ENCODE results near the gene DNAL1.
"Not testable (repeated sequence)": the region's sequence is repeated elsewhere in the genome, so short reads cannot be mapped to it uniquely, and the experiment has no call there.

Gene DNAL1

DNA sequence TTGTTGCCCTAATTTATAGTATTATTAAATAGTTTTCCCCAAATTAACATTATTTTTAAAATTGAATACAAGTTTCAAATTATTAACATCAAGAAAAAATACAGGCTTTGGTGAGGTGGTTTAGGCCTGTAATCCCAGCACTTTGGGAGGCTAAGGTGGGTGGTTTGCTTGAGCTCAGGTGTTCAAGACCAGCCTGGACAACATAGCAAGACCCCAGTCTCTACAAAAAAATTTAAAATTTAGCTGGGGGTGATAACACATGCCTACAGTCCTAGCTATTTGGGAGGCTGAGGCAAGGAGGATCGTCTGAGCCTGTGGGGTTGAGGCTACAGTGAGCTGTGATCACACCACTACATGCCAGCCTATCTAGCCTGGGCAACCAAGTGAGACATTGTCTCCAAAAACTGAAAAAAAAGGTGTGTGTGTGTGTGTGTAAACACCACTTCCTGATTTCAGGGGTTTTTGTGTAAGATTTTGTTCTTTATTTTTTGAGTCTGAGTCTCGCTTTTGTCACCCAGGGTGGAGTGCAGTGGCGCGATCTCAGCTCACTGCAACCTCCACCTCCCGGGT lies 3.9 kb upstream of the DNAL1 start:
- no peak for DNase-seq

DNA sequence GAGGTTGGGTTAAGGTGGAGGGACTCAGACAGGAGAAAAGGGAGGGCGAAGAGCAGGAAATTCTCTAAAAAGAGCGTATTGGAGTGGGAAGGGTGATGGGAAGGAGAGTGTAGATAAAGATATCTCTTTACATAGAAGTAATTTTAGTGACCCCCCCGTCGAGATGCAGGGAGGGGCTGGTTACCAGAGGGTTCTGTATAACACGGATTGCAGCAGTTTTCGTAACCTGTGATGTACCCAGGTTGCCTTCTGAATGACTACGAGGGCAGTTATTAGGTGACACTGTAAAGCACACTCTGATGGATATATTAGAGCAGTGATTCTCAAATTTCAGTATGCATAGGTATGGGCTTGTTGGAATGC lies 443 bp downstream of the DNAL1 start:
- DNase-seq: no peak

DNA sequence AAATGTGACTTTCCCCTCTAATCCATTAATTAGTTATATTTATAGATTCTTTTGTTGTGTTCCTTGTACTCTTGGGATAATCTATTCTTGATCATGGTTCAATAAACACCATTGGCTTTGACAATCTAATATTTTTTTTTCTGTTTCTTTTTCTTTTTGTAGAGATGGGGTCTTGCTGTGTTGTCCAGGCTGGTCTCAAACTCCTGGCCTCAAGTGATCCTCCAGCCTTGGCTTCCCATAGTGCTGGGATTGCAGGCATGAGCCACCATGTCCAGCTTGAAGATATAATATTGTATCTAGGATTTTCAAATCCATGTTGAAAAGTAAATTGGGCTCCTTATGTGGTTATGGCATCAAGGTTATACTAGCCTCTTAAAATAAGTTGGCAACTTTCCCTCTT lies 6.2 kb downstream of the DNAL1 start:
- DNase-seq: no peak

DNA sequence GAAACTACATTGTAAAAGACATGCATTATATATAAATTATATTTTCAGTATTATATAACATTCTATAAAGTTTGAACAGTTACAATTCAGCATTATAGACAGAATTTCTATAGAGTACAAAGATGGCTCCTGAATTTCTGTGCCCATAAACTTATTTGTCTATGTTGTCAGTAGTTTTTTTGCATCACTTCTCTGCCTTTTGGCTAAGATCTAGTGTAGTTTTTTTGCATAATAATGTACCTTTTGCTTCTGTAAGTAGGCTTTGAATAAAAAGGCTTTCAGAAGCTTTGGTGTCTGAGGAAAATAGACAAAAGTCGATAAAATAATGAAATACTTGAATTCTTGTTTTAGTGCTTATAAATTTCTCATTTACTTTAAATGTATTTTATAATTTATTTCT lies 11.1 kb downstream of the DNAL1 start:
- DNase-seq: no peak

DNA sequence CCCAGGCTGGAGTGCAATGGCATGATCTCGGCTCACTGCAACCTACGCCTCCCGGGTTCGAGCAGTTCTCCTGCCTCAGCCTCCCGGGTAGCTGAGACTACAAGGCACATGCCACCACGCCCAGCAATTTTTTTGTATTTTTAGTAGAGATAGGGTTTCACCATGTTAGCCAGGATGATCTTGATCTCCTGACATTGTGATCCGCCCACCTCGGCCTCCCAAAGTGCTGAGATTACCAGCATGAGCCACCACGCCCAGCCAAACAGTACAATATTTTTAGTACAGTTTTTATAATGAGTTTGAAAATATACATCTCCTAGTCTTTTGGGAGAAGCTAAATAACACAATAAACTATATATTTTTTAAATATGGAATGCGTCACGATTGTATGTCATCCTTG lies 14.4 kb downstream of the DNAL1 start:
- DNase-seq: not testable (repeated sequence)

DNA sequence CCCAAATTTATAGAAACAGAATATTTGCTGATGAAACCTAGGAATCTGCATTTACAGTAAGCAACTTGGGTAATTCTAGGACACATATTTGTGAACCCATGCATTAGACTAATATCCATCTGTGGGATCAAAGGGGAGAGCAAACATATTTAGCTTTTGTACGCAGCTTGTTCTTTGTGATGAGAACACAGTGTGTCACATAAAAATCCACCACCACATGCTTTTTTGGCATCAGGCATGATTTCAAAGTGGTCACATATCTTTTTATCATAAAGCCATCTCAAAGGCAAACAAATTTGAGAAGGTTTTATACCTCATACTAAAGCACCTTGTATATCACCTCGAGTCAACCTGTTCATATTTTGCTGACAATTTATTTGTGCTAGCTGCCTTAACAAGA lies 15.7 kb downstream of the DNAL1 start:
- no peak for DNase-seq

DNA sequence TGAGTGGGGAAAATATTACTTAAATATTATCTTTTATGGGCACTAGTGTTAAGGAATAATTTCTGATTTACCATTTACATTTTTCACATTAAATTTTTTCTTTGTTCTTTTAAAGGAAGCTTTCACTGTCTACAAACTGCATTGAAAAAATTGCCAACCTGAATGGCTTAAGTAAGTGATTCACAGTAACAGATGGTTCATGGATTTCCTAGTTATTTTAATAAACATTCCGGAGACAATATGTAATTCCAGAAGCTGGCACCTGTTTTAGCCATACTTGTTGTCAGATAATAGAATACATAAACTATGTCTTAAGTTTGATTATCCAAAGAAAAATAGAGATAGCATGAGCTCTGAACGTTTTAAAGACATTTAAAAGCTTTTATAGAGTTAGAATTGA lies 17.1 kb downstream of the DNAL1 start:
- DNase-seq: no peak

DNA sequence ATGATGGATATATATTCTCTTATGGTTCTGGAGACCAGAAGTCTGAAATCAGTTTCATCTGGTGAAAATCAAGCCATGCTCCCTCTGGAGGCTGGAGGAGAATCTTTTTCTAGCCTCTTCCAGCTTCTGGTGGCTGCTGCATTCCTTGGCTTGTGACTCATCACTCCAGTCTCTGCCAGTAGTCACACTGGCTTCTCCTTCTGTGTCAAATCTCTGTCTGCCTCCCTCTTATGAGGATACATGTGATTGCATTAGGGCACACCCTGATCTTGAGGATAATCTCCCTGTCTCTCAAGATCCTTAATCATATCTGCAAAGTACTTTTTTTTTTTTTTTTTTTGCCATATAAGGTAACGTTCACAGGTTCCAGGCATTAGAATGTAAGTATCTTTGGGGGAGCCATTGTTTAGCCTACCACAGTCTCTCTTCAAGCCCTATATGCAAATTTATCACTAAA lies 17.7 kb downstream of the DNAL1 start:
- no peak for DNase-seq

DNA sequence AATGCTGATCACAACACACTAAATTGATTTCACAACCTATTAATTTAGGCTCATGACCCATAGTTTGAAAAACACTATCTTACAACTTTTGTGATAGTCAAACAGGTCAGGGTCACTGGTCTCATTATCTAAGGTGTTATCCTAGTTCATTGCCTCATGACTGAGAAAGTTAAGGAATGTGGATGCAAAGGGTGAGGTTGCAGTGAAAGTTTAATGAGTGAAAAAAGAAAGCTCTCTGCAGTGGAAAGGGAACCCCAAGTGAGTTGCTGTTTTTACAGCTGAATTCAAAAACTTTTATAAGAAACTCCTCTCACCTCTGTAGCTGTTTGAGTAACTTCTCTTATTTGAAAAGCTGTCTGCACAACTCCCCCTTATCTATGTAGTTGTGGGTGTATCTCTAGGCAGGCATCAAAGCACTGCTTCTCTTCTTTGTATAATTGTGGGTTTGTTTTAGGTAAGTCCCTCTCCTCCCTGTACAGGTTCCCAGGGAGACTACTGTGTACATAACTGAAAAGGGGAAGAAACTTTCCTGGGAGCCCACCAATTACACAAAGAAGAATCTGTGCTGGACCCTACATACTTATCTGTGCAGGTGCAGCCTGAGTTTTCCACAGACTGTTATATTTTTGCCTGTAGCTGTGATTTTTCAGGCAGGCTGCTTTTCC lies 18.9 kb downstream of the DNAL1 start:
- DNase-seq: no peak

DNA sequence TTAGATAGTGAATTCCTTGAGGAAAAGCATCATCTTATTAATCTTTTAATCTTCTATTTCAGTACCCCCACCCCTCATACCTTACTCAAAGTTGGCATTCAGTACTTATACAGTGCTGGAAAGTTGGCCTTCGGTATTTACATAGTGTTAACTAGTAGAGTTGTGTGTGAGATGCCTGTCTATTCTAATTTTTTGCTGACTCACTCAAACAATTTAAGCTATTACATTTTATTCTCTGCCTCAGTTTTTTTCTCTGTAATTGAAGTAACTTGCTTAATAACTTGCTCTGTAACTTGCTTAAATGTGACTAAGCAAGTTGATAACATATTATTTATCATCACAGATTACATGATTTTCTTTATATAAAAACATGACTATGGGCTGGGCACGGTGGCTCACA lies 20.3 kb downstream of the DNAL1 start:
- DNase-seq: no peak

DNA sequence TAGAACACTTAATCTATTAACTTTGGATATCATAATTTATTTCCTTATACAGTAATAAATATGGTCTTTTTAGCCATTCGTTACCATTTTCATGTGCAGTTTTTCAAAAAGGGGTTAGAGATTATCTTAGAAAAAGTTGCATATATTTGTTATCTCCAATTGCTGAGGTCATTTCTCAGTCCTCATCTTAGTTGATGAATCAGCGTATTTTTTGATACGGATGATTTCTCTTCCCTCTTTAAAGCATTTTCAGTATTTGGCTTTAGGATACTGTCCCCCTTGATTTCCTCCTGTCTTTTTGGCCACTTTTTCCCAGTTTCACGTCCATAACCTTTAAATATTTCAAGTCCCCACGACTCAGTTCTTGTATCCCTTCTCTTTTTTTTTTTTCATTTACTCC lies 21.8 kb downstream of the DNAL1 start:
- DNase-seq: no peak

DNA sequence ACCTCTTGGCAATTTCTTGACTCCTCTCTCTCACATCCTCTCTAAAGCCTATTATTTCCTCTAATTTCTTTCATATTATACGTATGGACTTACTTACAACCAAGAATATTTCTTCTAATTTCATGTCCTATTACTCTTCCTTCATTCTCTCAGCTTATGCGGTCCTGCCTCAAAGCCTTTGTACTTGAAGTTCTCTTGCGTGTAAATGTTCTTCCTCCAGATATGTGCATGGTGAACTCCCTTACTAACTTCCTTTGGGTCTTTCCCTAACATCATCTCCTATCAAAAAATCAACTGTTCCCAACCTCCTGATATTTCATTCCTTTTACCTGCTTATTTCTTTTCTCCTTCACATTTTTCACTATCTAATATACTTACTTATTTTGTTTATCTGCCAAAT lies 23.1 kb downstream of the DNAL1 start:
- DNase-seq: no peak

DNA sequence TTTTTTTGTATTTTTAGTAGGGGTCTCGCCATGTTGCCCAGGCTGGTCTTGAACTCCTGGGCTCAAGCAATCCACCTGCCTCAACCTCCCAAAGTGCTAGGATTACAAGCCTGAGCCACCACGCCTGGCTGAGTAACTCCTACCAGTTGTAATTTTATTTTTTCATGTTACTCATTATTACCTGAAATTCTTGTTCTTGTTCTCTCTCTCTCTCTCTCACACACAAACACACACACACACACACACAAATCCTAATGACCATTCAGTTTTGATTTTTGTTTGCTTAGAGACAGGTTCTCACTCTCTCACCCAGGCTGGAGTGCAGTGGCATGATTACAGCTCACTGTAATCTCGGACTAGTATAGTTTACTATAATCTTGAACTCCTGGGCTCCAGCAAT lies 30.2 kb downstream of the DNAL1 start:
- DNase-seq: no peak

DNA sequence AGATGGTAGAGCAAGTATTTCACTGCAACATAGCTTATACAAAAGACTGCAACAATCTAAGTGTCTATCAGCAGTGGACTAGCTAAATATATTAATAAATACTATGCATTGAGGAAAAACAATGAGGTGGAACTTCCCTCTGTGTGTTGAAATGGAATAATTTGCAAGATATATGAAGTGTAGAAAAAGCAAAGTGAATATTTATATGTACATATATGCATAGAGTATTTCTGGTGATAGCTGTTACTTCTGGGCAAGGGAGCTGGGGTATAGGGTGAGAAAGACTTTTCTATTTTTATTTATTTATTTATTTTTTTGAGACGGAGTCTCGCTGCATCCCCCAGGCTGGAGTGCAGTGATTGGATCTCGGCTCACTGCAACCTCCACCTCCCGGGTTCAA lies 33.9 kb downstream of the DNAL1 start:
- DNase-seq: no peak

DNA sequence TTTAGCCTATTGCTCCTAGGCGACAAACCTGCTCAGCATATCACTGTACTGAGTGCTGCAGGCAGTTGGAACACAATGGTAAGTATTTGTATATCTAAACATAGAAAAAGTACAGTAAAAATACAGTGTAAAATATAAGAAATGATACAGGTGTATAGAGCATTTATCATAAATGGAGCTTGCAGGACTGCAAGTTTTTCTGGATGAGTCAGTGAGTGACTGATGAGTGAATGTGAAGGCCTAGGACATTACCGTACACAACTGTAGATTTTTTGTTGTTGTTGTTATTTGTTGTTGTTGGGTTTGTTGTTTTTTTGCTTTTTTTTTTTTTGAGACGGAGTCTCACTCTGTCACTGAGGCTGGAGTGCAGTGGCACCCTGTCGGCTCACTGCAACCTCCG lies 36.0 kb downstream of the DNAL1 start:
- no peak for DNase-seq

DNA sequence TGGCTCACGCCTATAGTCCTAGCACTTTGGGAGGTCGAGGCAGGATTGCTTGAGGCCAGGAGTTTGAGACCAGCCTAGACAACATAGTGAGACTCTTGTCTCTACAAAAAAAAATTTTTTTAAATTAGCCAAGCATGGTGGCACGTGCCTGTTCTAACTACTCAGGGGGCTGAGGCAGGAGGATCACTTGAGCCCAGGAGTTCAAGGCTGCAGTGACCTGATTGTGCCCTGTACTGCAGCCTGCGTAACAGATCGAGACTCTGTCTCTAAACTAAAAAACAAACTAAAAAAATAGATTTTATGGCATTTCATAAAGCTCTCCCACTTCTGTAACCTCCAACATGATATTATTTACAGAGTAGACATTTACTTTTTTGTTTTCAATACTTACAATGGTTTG lies 39.8 kb downstream of the DNAL1 start:
- no peak for DNase-seq

DNA sequence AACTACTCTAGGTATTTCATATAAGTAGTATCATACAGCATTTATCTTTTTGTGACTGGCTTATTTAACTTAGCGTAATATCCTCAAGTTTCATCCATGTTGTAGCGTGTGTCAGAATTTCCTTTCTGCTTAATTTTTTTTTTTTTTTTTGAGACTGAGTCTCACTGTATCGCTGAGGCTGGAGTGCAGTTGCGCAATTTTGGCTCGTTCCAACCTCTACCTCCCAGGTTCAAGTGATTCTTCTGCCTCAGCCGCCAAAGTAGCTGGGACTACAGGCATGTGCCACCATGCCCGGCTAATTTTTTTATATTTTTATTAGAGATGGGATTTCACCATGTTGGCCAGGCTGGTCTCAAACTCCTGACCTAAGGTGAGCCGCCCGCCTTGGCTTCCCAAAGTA lies 40.5 kb downstream of the DNAL1 start:
- no peak for DNase-seq

DNA sequence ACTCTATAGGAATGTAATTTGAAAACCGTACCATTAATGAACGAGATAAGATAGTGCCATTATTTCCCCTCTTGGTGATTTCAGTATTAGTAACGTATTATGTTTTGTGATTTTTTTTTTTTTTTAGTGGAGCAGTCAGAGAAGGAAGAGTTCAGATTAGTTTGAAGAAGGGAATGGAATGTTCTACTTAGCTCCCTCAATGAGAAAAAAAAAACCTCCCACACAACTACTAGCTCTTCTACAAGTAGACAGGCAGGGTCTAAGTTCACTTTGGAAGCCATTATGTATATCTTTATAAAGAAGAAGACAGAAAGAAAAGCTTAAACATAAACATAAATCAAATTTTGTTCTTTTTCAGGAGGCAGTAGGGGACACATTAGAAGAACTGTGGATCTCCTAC lies 42.1 kb downstream of the DNAL1 start:
- DNase-seq: no peak

DNA sequence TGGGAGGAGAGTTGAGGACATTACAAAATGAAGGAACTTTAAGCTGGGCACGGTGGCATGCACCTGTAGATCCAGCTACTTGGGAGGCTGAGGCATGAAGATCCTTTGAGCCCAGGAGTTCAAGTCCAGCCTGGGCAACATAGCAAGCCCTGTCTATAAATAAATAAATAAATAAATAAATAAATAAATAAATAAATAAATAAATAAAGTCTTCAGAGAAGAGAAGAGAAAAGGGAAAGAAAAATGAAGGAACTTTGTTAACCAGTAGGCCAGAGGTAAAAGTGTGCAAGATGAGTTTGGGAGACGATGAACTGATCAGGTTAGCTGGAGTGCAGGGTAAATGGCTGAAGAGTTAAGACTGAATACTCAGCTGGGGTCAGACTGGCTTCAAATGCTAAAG lies 49.3 kb downstream of the DNAL1 start:
- DNase-seq: no peak

DNA sequence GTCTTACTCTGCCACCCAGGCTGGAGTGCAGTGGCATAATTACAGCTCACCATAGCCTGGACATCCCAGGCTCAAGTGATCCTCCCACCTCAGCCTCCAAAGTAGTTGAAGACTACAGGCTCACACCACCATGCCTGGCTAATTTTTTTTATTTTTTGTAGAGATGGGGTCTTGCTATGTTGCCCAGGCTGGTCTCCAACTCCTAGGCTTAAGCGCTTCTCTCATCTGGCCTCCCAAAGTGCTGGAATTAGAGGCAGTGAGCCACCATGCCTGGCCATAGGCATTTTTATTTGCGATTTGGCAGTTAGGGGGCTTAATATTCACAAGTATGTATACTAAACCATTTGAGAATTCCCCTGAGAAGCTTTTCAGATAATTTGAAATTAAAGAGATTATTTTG lies 50.3 kb downstream of the DNAL1 start:
- DNase-seq: no peak

DNA sequence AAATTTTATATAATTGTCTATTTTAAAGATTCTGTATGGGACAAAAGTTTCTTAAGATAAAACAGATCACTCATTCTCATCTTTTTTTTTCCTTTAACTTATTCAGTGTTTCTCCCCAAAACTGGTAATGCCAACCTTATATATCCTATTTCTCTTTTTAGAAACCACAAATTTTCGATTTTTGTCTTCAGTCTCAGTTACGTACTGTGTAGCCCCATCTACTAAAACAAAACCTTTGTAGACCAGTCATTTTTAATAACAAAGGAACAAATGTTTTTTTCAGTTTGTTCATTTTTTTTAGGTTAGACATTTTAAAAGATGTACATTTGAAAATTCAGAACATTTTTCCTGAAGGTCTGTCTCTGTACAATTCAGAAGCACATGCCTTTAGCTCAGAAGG lies 51.2 kb downstream of the DNAL1 start:
- DNase-seq: no peak

DNA sequence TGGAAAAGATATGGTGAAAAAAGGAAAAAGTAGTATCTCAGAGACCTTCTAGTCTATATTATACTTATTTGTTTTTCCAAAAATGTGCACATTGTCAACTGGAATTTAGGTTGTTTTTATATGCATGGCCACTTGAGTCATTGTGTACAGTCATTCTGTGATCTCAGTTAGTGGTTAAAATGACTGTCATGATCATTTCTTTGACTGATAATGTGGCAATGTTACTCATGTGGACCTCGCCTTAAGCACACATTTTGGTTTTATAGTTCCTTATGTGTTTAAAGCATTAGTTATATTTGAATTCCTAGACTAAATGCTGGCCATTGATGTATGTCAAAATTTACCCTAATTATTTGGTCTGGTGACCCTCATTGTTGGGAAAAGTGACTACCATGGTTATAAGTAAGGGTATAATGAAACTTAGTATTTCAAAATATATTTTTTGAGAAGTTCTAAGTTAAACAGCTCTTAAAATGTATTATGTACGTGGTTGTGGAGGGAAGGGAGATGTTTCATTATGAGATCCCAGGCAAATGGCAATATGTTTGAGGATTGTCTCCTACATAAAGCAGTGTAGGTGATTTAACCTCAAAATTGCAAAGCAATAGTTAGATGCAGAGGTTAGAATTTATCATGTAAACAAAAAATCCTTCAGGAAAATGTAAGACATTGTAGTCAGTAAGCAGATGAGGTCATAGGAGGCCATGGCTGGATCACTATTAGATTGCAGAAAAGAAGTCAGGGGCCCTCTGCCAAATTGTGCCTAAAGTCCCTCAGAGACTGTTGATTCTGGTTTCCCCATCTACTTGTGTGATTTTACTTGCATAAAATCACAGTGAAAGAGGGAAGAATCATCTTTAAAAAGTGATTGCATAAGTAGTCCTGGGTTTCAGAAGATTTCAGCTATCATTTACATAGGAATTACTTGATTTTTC lies 51.9 kb downstream of the DNAL1 start:
- DNase-seq: no peak

DNA sequence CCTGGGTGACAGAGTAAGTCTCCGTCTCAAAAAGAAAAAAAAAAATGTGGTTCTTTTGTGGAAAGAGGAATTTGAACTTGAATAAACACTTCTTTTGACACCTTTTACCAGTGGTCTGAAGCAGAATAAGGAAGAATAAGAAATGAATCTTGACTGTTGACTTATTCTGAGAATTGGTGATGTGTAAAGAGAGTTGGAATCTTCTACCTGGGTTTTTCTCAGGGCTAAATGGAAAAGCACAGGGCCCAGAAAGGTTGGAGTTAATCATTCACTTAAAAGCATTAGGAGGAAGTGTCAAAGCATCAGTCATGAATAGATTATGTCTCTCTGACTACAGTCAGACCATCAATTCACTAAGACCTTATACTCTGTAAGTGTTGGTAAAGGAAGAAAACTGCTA lies 55.5 kb downstream of the DNAL1 start:
- no peak for DNase-seq

DNA sequence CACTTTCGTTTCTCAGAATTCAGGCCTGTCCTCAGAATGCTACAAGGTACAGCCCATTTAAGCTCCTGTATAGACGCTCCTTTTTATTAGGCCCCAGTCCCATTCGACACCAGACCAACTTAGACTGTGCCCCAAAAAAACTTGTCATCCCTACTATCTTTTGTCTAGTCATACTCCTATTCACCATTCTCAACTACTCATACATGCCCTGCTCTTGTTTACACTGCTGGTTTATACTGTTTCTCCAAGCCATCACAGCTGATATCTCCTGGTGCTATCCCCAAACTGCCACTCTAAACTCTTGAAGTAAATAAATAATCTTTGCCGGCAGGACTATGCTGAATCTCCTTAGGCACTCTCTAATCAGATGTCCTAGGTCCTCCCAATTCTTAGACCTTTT lies 63.3 kb downstream of the DNAL1 start:
- not testable (repeated sequence) for DNase-seq
